GM21447 (cell line): ENCODE results near the gene SOX2.

Source experiments
- ATAC-seq: cut with Tn5 transposase; IDR thresholded peaks from one replicate; pipeline ENCODE4 v1.9.1; 2021; ENCODE audit not compliant: unreplicated experiment

Gene SOX2

GRCh38 chr3:181711325-181712135 is at the start of gene SOX2:
SOX2 (plus strand) TSS chr3:181711925; CDS start chr3:181712361, 436 bp downstream.
- ATAC-seq: peak; percentile 45

GRCh38 chr3:181683563-181683962 is 28.2 kb upstream of the SOX2 start:
- peak; percentile 61 for ATAC-seq

- no peak for ATAC-seq
Observed at GRCh38 chr3:181687190-181687589, 24.5 kb upstream of the SOX2 start.

- ATAC-seq: no peak
Observed at GRCh38 chr3:181687731-181688130, 24.0 kb upstream of the SOX2 start.

- ATAC-seq: no peak
Observed at GRCh38 chr3:181689546-181689945, 22.2 kb upstream of the SOX2 start.

GRCh38 chr3:181690769-181691168 is 21.0 kb upstream of the SOX2 start:
- no peak for ATAC-seq

- no peak for ATAC-seq
Observed at GRCh38 chr3:181691901-181692300, 19.8 kb upstream of the SOX2 start.

GRCh38 chr3:181692311-181693145 is 19.2 kb upstream of the SOX2 start:
- no peak for ATAC-seq

- ATAC-seq: no peak
Observed at GRCh38 chr3:181693280-181693679, 18.4 kb upstream of the SOX2 start.

- ATAC-seq: no peak
Observed at GRCh38 chr3:181694805-181695660, 16.7 kb upstream of the SOX2 start.

GRCh38 chr3:181695661-181696491 is 15.8 kb upstream of the SOX2 start:
- ATAC-seq: no peak

GRCh38 chr3:181696626-181697230 is 15.0 kb upstream of the SOX2 start:
- ATAC-seq: no peak

GRCh38 chr3:181698263-181698954 is 13.3 kb upstream of the SOX2 start:
- ATAC-seq: no peak

GRCh38 chr3:181699171-181699903 is 12.4 kb upstream of the SOX2 start:
- no peak for ATAC-seq

GRCh38 chr3:181700168-181701087 is 11.3 kb upstream of the SOX2 start:
- peak; percentile 83 for ATAC-seq

- ATAC-seq: no peak
Observed at GRCh38 chr3:181701096-181701495, 10.6 kb upstream of the SOX2 start.

- no peak for ATAC-seq
Observed at GRCh38 chr3:181703601-181704420, 7.9 kb upstream of the SOX2 start.
